ENCODE data around the gene OTOF.

DNA sequence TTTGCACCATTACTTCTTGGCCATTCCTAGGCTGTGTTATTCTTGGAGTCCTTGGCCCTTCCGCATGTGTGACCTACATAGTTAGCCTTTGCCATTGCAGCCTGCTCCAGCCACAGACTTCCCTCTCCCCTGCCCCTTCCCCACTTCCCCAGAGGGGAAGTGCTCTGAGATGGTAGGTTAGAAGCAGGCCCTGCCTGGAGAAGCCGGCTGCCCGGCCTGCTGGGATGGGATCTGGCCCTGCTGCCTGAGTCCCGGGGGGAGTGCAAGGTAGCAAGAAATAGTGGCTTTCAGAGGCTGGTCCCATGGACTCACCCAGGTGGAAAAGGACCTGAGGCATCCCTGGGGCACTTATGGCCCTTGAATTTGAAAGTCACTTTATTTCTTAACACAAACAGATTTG, 28.4 kb upstream of the OTOF start:
- TF ChIP-seq, protein P1, sequence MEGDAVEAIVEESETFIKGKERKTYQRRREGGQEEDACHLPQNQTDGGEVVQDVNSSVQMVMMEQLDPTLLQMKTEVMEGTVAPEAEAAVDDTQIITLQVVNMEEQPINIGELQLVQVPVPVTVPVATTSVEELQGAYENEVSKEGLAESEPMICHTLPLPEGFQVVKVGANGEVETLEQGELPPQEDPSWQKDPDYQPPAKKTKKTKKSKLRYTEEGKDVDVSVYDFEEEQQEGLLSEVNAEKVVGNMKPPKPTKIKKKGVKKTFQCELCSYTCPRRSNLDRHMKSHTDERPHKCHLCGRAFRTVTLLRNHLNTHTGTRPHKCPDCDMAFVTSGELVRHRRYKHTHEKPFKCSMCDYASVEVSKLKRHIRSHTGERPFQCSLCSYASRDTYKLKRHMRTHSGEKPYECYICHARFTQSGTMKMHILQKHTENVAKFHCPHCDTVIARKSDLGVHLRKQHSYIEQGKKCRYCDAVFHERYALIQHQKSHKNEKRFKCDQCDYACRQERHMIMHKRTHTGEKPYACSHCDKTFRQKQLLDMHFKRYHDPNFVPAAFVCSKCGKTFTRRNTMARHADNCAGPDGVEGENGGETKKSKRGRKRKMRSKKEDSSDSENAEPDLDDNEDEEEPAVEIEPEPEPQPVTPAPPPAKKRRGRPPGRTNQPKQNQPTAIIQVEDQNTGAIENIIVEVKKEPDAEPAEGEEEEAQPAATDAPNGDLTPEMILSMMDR (conservative IDR thresholded peaks at IDR 0.05; ENCODE audit: low read length): no peak
- TF ChIP-seq EZH2phosphoT487 (IDR thresholded peaks at IDR 0.05; ENCODE audit: borderline replicate concordance): no peak
